Vagina (tissue), 2 donors: ENCODE results near the gene LDLRAD4. TPM values are rescaled to one million over a fixed set of nuclear protein-coding genes. Genes with fewer than 3 reads are reported as not detected.

Experiments used
- DNase-seq, 2 donors: peaks; one replicate each; pipeline ENCODE4 v3.0.0-alpha.2; 2017; ENCODE audit errors: extremely low spot score in 2 of 2
- H3K27ac ChIP-seq: fragments of 200-600 bp; sonication (generic); one replicate; pipeline ENCODE4 v1.5.1; 2019
- H3K27me3 ChIP-seq: fragments of 200-600 bp; sonication (generic); one replicate; pipeline ENCODE4 v1.5.1; 2019
- H3K36me3 ChIP-seq, 2 donors: fragments of 200-600 bp; sonication (generic); one replicate each; pipeline ENCODE4 v1.5.1; 2017 to 2019
- H3K4me1 ChIP-seq: fragments of 200-600 bp; sonication (generic); one replicate; pipeline ENCODE4 v1.5.1; 2019
- H3K4me3 ChIP-seq, 2 donors: fragments of 200-600 bp; sonication (generic); 1 replicate in 1 of 2; 2 replicates in 1 of 2; pipeline ENCODE4 v1.5.1; 2016 to 2019
- H3K9me3 ChIP-seq: fragments of 200-600 bp; sonication (generic); one replicate; pipeline ENCODE4 v1.5.1; 2019
- CTCF ChIP-seq, 3 experiments: fragments of 450-650 bp in 2 of 3; fragments of 200-600 bp in 1 of 3; sonication (generic) in 1 of 3; IDR thresholded peaks; one replicate each; pipeline ENCODE4 v1.5.1; 2017 to 2019; ENCODE audit warnings: antibody characterized with exemption in 3 of 3, mild to moderate bottlenecking in 2 of 3, moderate library complexity in 2 of 3
- POLR2A ChIP-seq, 2 donors: fragments of 450-650 bp; IDR thresholded peaks; one replicate each; pipeline ENCODE4 v1.6.1; 2017; ENCODE audit warnings: antibody characterized with exemption in 2 of 2, mild to moderate bottlenecking in 2 of 2, moderate library complexity in 2 of 2
- POLR2AphosphoS5 ChIP-seq, 2 donors: sonication (generic); formaldehyde crosslinking; IDR thresholded peaks; one replicate each; pipeline ENCODE4 v1.9.0; 2017; ENCODE audit warnings: antibody characterized with exemption in 2 of 2, mild to moderate bottlenecking in 2 of 2, low read depth in 1 of 2; ENCODE audit not compliant: insufficient read depth in 1 of 2
- intact Hi-C: fragments of 100-400 bp; cut with DNase I; formaldehyde crosslinking; loops from one replicate; pipeline ENCODE4 v1.15.1; 2023
- total RNA-seq: library from RNA; depleted of rRNA; stranded (reverse); fragments of >200 nt; gene quantifications from one replicate; pipeline ENCODE4 v1.2.3, GENCODE V29; 2016

The LDLRAD4 gene
- total RNA-seq, 1 donor from 2014 or later = 24.3 TPM

- no peaks in the 10 kb centered on the region for H3K9me3 ChIP-seq
- H3K4me3 ChIP-seq = no peak overlapping the region
- no peak for DNase-seq
- intact Hi-C loops = no loop called here
- no peaks in the 10 kb centered on the region for H3K36me3 ChIP-seq
- H3K27ac ChIP-seq = no peak overlapping the region
- no peaks in the 10 kb centered on the region for H3K4me1 ChIP-seq
- H3K27me3 ChIP-seq = no peaks in the 10 kb centered on the region
- TF ChIP-seq POLR2AphosphoS5 (IDR thresholded peaks at IDR 0.05; ENCODE audit: insufficient read depth in 1 of 2, low read depth in 1 of 2) = no peak
Measured at GRCh38 chr18:13276530-13277520, 58.3 kb downstream of the LDLRAD4 start.

DNA sequence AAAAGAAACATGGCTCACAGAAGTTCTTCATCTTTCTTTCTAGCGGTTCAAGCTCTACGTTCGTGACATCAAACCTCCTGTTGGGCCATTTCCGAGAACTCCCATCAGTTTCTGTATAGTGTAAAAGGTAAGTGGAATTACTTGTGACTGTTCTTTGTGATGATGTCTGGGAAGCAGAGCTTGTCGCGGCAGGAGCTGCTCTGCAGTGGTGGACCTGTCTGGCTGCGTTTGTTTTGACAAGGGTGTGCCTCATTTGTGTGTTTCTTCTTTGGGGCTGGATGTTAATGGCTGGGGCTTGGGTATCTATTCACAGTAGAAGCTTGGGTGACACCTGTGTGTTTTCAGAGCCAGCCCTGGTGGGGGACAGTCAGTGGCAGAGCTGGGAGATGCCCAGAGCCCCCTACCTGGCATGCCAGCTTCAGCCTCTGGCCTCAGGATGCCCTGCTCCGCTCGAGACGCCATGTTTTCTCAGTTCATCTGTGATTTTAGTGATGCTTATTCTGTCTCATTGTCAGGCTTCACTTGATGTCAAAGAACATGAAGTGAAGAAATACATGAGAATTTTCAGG lies 59.6 kb downstream of the LDLRAD4 start:
- intact Hi-C loops = no loop called here
- DNase-seq = no peak

DNA sequence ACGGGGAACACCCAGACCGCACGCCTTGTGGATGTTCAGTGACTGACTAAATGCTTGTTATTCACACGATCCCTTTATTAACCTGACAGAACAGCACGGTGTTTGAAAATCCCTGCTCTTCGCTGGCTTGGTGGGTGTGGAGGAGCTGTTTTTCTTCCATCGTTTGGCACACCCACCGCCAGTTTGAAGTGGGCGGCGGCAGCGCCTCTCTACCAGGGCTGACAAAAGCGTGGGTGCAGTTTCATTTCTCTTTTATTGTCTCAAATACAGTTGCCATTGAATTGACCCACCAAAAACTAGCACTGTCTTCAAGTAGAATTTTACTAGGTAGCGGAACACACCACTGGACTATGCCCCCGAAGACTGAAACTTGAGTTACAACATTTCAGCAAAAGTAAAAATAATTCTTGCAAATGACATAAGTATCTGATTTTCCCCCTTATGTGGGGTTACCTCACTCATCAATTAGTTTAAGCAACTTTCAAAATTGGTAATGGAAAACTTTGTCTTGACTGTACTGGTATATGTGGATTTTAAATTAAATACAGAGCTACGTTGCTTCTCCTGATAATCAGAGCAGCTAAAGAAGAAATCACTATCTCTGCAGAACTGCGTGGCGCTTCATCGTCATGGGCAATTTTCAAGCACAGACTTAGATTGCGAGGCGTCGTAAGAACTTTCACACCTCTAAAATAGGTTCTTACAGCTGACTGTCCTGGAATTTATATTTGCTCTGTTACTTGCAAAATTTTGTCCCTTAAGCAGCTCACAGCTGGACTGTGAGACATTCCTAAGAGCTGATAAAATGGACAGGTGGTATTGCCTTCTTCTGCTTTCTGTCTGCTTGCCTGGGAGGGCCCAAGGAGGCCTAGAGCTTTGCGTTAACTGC lies 60.9 kb downstream of the LDLRAD4 start:
- no peak overlapping the region for H3K27ac ChIP-seq
- intact Hi-C loops = no loop called here
- H3K4me1 ChIP-seq = peaks cover 6% of the 10 kb centered on the region
- H3K4me3 ChIP-seq = no peak overlapping the region
- no peaks in the 10 kb centered on the region for H3K9me3 ChIP-seq
- TF ChIP-seq CTCF (IDR thresholded peaks at IDR 0.05) (no peak), POLR2A (IDR thresholded peaks at IDR 0.05) (no peak), POLR2AphosphoS5 (IDR thresholded peaks at IDR 0.05; ENCODE audit: insufficient read depth in 1 of 2, low read depth in 1 of 2) (no peak)
- no peaks in the 10 kb centered on the region for H3K36me3 ChIP-seq
- no peaks in the 10 kb centered on the region for H3K27me3 ChIP-seq
- no peak for DNase-seq

More for the DNA sequence above, 59.6 kb downstream of the LDLRAD4 start:
- no peaks in the 10 kb centered on the region for H3K36me3 ChIP-seq
- H3K9me3 ChIP-seq = no peaks in the 10 kb centered on the region
- no peaks in the 10 kb centered on the region for H3K27me3 ChIP-seq
- H3K4me3 ChIP-seq = no peak overlapping the region
- H3K27ac ChIP-seq = no peak overlapping the region
- TF ChIP-seq POLR2AphosphoS5 (IDR thresholded peaks at IDR 0.05; ENCODE audit: insufficient read depth in 1 of 2, low read depth in 1 of 2) = no peak
- no peak for TF ChIP-seq POLR2A (IDR thresholded peaks at IDR 0.05)
- no peak for TF ChIP-seq CTCF (IDR thresholded peaks at IDR 0.05)
- no peaks in the 10 kb centered on the region for H3K4me1 ChIP-seq

DNA sequence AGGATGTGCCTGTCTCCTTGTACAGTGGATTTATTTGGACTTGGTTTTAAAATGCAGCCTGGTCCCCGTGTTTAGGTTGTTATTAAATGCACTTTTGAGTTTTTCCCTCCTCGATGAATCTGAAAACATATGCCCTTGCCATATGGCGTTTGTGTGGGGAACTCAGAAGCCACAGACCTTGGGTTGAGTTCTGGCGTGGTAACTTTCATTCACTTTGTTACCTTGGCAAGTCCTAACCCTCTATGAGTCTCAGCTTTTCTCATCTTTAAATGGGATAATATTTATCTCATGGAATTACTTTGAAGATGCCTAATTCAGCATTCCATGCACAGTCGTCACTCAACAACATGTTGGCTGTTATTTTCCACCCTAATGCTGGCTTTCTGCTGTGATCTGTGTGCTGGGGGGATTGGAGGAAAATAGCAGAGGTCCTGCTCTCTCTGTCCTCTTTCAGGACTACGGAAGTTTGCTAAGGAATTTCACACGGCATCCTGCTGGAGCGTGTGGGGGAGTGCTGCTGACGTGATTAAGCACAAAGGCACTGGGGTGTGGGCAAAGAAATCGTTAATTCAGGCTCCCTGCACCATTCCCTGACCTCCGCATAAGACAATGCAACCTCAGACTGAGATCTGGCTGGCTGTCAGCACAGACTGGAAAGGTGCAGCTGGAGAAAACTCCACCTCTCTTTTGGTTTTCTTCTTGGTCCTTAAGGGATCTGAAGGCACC lies 61.7 kb downstream of the LDLRAD4 start:
- Histone ChIP-seq H3K4me3 (no peak overlapping the region), H3K4me1 (peaks cover 9% of the 10 kb centered on the region), H3K9me3 (no peaks in the 10 kb centered on the region), H3K36me3 (no peaks in the 10 kb centered on the region), H3K27me3 (no peaks in the 10 kb centered on the region), H3K27ac (no peak overlapping the region)
- no peak for TF ChIP-seq POLR2AphosphoS5 (IDR thresholded peaks at IDR 0.05; ENCODE audit: insufficient read depth in 1 of 2, low read depth in 1 of 2)
- no peak for TF ChIP-seq POLR2A (IDR thresholded peaks at IDR 0.05)
- no peak for TF ChIP-seq CTCF (IDR thresholded peaks at IDR 0.05)
- intact Hi-C loops = no loop called here
- no peak for DNase-seq
